GM23248 (cell line): ENCODE measurements around the gene PAPOLB. TPM values are rescaled to one million over a fixed set of nuclear protein-coding genes. Genes with fewer than 3 reads are reported as not detected.

Experiments
- DNase-seq: peaks from one replicate; pipeline ENCODE4 v3.0.0-alpha.2; 2015
- H2AFZ ChIP-seq: fragments of 200-600 bp; sonication (generic); 2 replicates; pipeline ENCODE4 v1.6.1; 2016; ENCODE audit warnings: antibody characterized with exemption
- H3F3A ChIP-seq: fragments of 200-600 bp; sonication (generic); 2 replicates; pipeline ENCODE4 v1.6.1; 2016; ENCODE audit warnings: mild to moderate bottlenecking, antibody characterized with exemption, mixed run types; ENCODE audit not compliant: insufficient read depth
- H3K27ac ChIP-seq: fragments of 200-600 bp; sonication (generic); 2 replicates; pipeline ENCODE4 v1.5.1; 2016; ENCODE audit warnings: mild to moderate bottlenecking
- H3K27me3 ChIP-seq: fragments of 200-600 bp; sonication (generic); replicated peaks from 2 replicates; pipeline ENCODE4 v1.6.1; 2016; ENCODE audit warnings: mild to moderate bottlenecking; ENCODE audit not compliant: insufficient read depth
- H3K36me3 ChIP-seq: fragments of 200-600 bp; sonication (generic); 2 replicates; pipeline ENCODE4 v1.6.1; 2016; ENCODE audit warnings: low read depth, mild to moderate bottlenecking
- H3K4me1 ChIP-seq: fragments of 200-600 bp; sonication (generic); 2 replicates; pipeline ENCODE4 v1.6.1; 2016; ENCODE audit warnings: mild to moderate bottlenecking; ENCODE audit not compliant: insufficient read depth
- H3K4me2 ChIP-seq: fragments of 200-600 bp; sonication (generic); one replicate; pipeline ENCODE4 v1.6.1; 2016; ENCODE audit warnings: mild to moderate bottlenecking; ENCODE audit not compliant: unreplicated experiment
- H3K4me3 ChIP-seq: fragments of 200-600 bp; sonication (generic); 2 replicates; pipeline ENCODE4 v1.5.1; 2016; ENCODE audit warnings: mild to moderate bottlenecking
- H3K79me2 ChIP-seq: fragments of 200-600 bp; sonication (generic); 2 replicates; pipeline ENCODE4 v1.6.1; 2016; ENCODE audit warnings: mild to moderate bottlenecking; ENCODE audit not compliant: insufficient read depth
- H3K9ac ChIP-seq: fragments of 200-600 bp; sonication (generic); 2 replicates; pipeline ENCODE4 v1.6.1; 2016; ENCODE audit warnings: mild to moderate bottlenecking
- H3K9me2 ChIP-seq: fragments of 200-600 bp; sonication (generic); 2 replicates; pipeline ENCODE4 v1.6.1; 2016; ENCODE audit warnings: mixed run types, mild to moderate bottlenecking, moderate library complexity; ENCODE audit not compliant: insufficient read depth
- H3K9me3 ChIP-seq: fragments of 200-600 bp; sonication (generic); one replicate; pipeline ENCODE4 v1.6.1; 2017; ENCODE audit warnings: low read depth
- H4K20me1 ChIP-seq: fragments of 200-600 bp; sonication (generic); 2 replicates; pipeline ENCODE4 v1.6.0; 2016; ENCODE audit not compliant: insufficient read depth
- EZH2 ChIP-seq: fragments of 200-600 bp; sonication (generic); IDR thresholded peaks from 2 replicates; pipeline ENCODE4 v1.6.1; 2018; ENCODE audit warnings: antibody characterized with exemption, mild to moderate bottlenecking; ENCODE audit not compliant: insufficient read depth, poor library complexity, severe bottlenecking
- EZH2phosphoT487 ChIP-seq: fragments of 200-600 bp; sonication (generic); IDR thresholded peaks from 2 replicates; pipeline ENCODE4 v1.6.1; 2018; ENCODE audit warnings: antibody characterized with exemption, moderate library complexity, mild to moderate bottlenecking, low read depth; ENCODE audit not compliant: insufficient read depth
- WGBS, 2 experiments: methylation state at CpG; one replicate each; pipeline ENCODE4 v1.1.6; 2015 to 2017; ENCODE audit warnings: low lambda C conversion rate in 2 of 2, low coverage in 1 of 2; ENCODE audit errors: missing lambda C conversion rate in 2 of 2; 5-methylcytosine and 5-hydroxymethylcytosine counted together
- in situ Hi-C: fragments of 300-500 bp; cut with MboI; formaldehyde crosslinking; loops from 2 replicates; pipeline ENCODE4 v1.15.0; 2020
- polyA plus RNA-seq: library from polyadenylated mRNA; unstranded; fragments of >200 nt; fragmentation: Nextera tagmentation; extraction: Ambion mirVana; gene quantifications from 2 replicates; pipeline ENCODE4 v1.2.1, GENCODE V29; 2016
- total RNA-seq: library from RNA; depleted of rRNA; stranded (reverse); fragments of >200 nt; shearing (Covaris generic); gene quantifications from 2 replicates; pipeline ENCODE4 v1.2.3, GENCODE V29; 2014

PAPOLB gene
- total and polyA plus RNA-seq, 2 experiments from 2014 or later: 0.11 TPM; not detected in 1

- H3K9me2 ChIP-seq: no peaks in the 10 kb centered on the region
- no peaks in the 10 kb centered on the region for H4K20me1 ChIP-seq
- in situ Hi-C loops: no loop called here
- no peak overlapping the region for H3K4me2 ChIP-seq
- TF ChIP-seq EZH2 (no peak), EZH2phosphoT487 (no peak)
- WGBS, 2 experiments: 53 to 57% methylated on average over 8 to 9 of the region's 9 CpGs
- no peaks in the 10 kb centered on the region for H3F3A ChIP-seq
- H3K36me3 ChIP-seq: no peaks in the 10 kb centered on the region
- no peaks in the 10 kb centered on the region for H3K4me1 ChIP-seq
- no peak overlapping the region for H3K4me3 ChIP-seq
- no peaks in the 10 kb centered on the region for H3K79me2 ChIP-seq
- H3K9ac ChIP-seq: no peak overlapping the region
- H3K27me3 ChIP-seq: no peaks in the 10 kb centered on the region
- H2AFZ ChIP-seq: no peak overlapping the region
- DNase-seq: no peak
- no peak overlapping the region for H3K27ac ChIP-seq
- H3K9me3 ChIP-seq: no peaks in the 10 kb centered on the region
These were observed 5.0 kb upstream of the PAPOLB start for GRCh38 chr7:4866528-4867496.

GRCh38 chr7:4862156-4862555 lies 326 bp upstream of the PAPOLB start:
- WGBS, 2 experiments: 85 to 86% methylated on average over 14 of the region's 14 CpGs
- H3K9ac ChIP-seq: no peak overlapping the region
- TF ChIP-seq EZH2phosphoT487: no peak
- TF ChIP-seq EZH2: no peak
- H4K20me1 ChIP-seq: no peaks in the 10 kb centered on the region
- peak overlapping the region; percentile 60 for H2AFZ ChIP-seq
- no peak overlapping the region for H3K4me2 ChIP-seq
- H3K4me1 ChIP-seq: no peaks in the 10 kb centered on the region
- H3K9me3 ChIP-seq: no peaks in the 10 kb centered on the region
- H3K9me2 ChIP-seq: no peaks in the 10 kb centered on the region
- no peaks in the 10 kb centered on the region for H3K27me3 ChIP-seq
- peak overlapping the region; percentile 55 for H3K4me3 ChIP-seq
- H3K79me2 ChIP-seq: no peaks in the 10 kb centered on the region
- no peaks in the 10 kb centered on the region for H3K36me3 ChIP-seq
- H3K27ac ChIP-seq: no peak overlapping the region
- in situ Hi-C loops: no loop called here
- no peak for DNase-seq
- no peaks in the 10 kb centered on the region for H3F3A ChIP-seq

- Histone ChIP-seq H3K27me3 (no peaks in the 10 kb centered on the region), H3K36me3 (no peaks in the 10 kb centered on the region), H3K9ac (no peak overlapping the region), H3K9me2 (no peaks in the 10 kb centered on the region), H3K9me3 (no peaks in the 10 kb centered on the region), H3K27ac (no peak overlapping the region), H2AFZ (peak overlapping the region; percentile 60), H4K20me1 (no peaks in the 10 kb centered on the region), H3K4me3 (peak overlapping the region; percentile 55; the same call in 1 of the 2 replicates), H3K4me2 (no peak overlapping the region), H3F3A (no peaks in the 10 kb centered on the region), H3K4me1 (no peaks in the 10 kb centered on the region), H3K79me2 (no peaks in the 10 kb centered on the region)
- no peak for TF ChIP-seq EZH2
- TF ChIP-seq EZH2phosphoT487: no peak
- 92 to 95% methylated on average over 11 of the region's 11 CpGs for WGBS, 2 experiments
- in situ Hi-C loops: no loop called here
- DNase-seq: no peak
These were observed 603 bp downstream of the PAPOLB start for GRCh38 chr7:4861227-4861626.

GRCh38 chr7:4857189-4857588 lies 4.6 kb downstream of the PAPOLB start:
- no peaks in the 10 kb centered on the region for H3F3A ChIP-seq
- no peaks in the 10 kb centered on the region for H3K27me3 ChIP-seq
- H3K79me2 ChIP-seq: no peaks in the 10 kb centered on the region
- no peak overlapping the region for H2AFZ ChIP-seq
- H3K27ac ChIP-seq: no peak overlapping the region
- H4K20me1 ChIP-seq: no peaks in the 10 kb centered on the region
- H3K9me3 ChIP-seq: no peaks in the 10 kb centered on the region
- no peak overlapping the region for H3K4me2 ChIP-seq
- H3K36me3 ChIP-seq: no peaks in the 10 kb centered on the region
- no peak overlapping the region for H3K4me3 ChIP-seq
- DNase-seq: no peak
- WGBS, 2 experiments: 60 to 76% methylated on average over 3 of the region's 3 CpGs
- no peak overlapping the region for H3K9ac ChIP-seq
- no peaks in the 10 kb centered on the region for H3K9me2 ChIP-seq
- in situ Hi-C loops: no loop called here
- H3K4me1 ChIP-seq: no peaks in the 10 kb centered on the region
- TF ChIP-seq EZH2: no peak
- TF ChIP-seq EZH2phosphoT487: no peak
